HG02943 (cell line): ENCODE data around the gene KRTAP4-11.
"Not testable (repeated sequence)": the region's sequence is repeated elsewhere in the genome, so short reads cannot be mapped to it uniquely, and the experiment has no call there.

ENCODE experiments used
- ATAC-seq: cut with Tn5 transposase; IDR thresholded peaks from one replicate; pipeline ENCODE4 v1.9.1; 2021; ENCODE audit warnings: mild to moderate bottlenecking, low read depth, moderate library complexity; ENCODE audit not compliant: unreplicated experiment

KRTAP4-11 gene

GRCh38 chr17:41088760-41089352 lies 29.3 kb downstream of the KRTAP4-11 start:
- not testable (repeated sequence) for ATAC-seq

- not testable (repeated sequence) for ATAC-seq
These were observed 33.9 kb downstream of the KRTAP4-11 start, which contains the start of gene KRTAP4-7 for GRCh38 chr17:41084100-41084856. Gene KRTAP4-7, plus strand, starts transcription at chr17:41084150. Its CDS starts 57 bp downstream, at chr17:41084207.

- ATAC-seq, result not testable (repeated sequence)
These were observed 34.7 kb downstream of the KRTAP4-11 start for GRCh38 chr17:41083427-41083826.

DNA sequence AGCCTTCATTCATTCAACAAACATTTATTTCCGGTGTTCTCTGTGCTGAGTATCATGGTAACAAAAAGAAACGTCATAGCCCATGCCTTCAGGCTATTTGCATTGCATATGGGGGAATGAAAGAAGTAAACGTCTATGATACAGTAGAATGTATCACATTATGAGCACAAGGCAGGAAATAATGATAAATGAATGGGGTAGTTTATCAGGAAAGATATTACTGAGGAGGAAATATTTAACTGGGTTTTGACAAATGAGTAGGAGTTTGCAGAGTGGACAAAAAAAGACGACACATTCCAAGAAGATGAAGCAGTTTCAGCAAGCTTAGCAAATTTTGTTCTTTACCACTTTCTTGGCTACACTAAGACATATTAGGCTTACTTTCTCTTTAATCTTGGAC lies 35.5 kb downstream of the KRTAP4-11 start:
- ATAC-seq, result no peak

DNA sequence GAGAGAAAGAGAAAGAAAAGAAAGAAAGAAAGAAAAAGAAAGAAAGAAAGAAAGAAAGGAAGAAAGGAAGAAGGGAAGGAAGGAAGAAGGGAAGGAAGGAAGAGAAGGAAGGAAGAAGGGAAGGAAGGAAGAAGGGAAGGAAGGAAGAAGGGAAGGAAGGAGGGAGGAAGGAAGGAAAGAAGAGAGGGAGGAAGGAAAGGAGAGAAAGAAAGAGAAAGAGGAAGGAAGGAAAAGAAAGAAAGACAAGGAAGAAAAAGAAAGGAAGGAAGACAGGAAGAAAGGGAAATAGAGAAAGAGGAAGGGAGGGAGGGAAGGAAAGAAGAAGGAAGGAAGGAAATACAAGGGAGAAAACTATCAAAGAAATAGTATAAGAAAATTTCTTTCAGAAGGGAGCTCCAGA lies 41.4 kb downstream of the KRTAP4-11 start:
- no peak for ATAC-seq

DNA sequence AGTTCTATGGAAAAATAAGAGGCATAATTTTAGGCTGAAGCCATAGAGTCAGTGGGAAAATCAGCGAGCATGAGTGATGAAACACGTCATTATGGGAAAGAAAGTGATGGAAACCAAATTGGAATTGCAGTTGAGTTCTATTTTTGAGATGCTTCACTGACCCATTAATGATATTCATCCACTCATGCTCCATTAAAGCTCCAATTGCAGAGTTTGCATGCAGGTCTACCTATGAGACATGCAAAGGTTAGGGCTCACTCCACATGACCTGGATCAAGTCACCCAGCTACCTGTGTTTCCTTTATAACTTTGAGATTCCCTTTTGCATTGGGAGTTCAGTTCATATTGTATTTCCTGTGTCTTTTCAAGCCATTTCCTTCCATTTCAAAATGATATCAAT lies 44.5 kb downstream of the KRTAP4-11 start:
- ATAC-seq, result no peak

DNA sequence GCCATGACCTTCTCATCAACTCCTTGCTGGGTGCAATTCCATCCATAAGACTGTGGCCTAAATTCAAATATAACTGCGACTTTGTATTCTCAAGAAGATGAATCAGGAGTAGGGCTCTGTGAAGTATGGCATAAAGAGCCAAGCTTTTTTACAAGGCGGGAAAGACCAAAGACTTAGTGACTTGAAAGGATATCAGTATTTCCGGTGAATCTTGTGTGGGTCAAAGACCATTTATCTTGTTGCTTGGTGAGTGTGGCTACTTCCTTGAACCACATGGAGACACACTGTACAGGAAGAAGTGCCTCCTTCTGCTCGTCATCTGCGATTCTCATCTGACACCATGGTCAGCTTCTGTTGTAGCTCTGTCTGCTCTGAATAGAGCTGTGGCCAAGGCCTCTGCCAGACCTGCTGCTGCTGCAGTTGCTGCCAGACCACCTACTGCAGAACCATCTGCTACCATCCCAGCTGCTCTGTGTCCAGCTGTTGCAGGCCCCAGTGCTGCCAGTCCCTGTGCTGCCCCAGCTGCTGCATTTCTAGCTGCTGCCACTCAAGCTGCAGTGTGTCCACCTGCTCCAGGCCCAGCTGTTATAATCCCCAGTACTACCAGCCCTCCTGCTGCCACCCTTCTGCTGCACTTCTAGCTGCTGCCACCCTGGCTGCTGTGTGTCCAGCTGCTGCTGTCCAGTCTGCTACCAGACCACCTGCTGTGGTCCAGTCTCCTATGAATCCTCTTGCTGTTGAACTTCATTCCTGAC lies 46.4 kb downstream of the KRTAP4-11 start:
- ATAC-seq, result no peak

DNA sequence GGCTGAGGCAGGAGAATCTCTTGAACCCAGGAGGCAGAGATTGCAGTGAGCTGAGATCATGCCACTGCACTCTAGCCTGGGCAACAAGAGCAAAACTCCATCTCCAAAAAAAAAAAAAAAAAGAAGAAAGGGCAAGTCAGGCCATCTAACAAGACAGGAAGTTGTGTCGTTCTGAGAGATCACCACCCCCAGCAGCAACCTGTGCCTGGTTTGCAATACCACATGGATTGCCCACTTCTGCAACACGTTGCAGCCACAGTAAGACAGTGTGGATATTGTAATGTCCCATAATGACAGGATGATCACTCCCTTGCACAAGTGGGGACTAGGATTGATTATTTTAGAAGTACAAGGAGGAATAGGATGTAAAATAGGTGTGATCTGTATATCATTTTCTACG lies 49.1 kb downstream of the KRTAP4-11 start:
- no peak for ATAC-seq

DNA sequence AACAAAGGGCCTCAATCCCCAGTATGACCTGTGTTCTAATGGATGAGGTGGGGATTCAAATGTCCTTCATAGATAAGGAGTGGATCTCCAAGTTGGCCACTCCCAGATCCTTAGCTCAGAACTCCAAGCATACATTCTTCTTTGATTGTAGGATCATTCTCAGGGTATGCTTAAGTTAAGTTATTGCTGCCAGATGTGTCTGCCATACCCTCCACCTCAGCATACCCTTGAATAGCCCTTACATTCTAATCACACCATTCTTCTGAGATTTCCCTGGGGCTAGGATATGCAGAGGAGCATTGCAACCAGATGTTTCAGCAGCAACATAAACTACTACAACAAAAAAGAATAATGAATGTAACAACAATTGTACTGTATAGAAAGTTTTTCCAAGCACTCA lies 50.9 kb downstream of the KRTAP4-11 start:
- ATAC-seq, result no peak
